Ammon's horn (tissue), 1 donor: ENCODE results near the gene PRSS53.
A peak's percentile ranks its signal among the peaks of the same experiment; 100 is the strongest.
"Not testable (repeated sequence)": the region's sequence is repeated elsewhere in the genome, so short reads cannot be mapped to it uniquely, and the experiment has no call there.

Experiments used
- DNase-seq: peaks from one replicate; pipeline ENCODE4 v3.0.0-alpha.2; 2016; ENCODE audit warnings: low spot score

PRSS53 gene

DNA sequence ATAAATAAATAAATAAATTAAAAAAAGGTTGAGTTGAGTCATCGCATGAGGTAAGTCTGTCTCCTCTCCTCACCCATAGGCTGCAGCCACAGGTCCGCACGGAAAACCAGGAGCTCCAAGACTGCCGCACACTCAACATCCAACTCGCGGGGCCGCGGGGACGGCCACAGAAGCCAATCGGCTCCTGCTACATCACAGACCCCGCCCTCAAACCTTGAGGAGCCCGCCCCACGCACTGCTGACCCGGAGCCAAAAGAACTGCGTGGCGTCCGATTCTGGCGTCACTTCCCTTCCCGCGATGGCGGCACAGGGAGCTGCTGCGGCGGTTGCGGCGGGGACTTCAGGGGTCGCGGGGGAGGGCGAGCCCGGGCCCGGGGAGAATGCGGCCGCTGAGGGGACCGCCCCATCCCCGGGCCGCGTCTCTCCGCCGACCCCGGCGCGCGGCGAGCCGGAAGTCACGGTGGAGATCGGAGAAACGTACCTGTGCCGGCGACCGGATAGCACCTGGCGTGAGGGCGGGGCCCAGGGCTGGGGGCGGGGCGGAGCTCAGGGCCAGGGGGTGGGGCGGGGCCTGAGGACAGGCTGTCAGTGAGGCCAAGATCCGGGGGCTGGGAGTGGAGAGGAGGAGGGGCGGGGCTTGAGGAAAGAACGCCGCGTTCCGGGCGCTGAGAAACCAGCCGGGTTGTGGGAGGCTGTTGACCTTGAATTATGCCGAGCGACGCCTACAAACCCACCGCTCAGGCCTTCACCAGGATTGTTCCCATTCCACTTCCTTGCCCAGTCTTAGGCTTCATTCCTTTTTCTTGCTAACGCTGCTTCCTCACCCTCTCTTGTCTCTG lies 28.9 kb upstream of the PRSS53 start, which contains the start of gene KAT8:
TSS of gene KAT8 (plus strand) at position 281 of the 839 bp plus-strand sequence. CDS start at position 299, 18 bp downstream.
- DNase-seq = peak; percentile 99

DNA sequence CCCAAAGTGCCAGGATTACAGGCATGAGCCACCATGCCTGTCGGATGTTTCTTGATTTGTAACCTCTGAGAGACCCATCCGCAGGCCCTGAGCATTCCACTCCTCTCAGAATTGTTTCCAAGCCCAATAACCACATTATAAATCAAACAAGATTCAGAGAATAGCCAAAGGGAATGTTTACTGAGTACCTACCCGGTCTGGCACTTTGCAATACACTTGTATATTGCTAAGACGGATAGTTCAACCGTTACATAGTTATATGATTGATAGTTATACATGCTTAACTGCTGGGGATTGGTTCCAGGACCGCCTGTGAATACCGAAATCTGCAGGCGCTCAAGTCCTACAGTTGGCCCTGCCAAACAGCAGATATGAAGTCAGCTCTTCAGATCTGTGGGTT lies 25.7 kb upstream of the PRSS53 start:
- DNase-seq = no peak

DNA sequence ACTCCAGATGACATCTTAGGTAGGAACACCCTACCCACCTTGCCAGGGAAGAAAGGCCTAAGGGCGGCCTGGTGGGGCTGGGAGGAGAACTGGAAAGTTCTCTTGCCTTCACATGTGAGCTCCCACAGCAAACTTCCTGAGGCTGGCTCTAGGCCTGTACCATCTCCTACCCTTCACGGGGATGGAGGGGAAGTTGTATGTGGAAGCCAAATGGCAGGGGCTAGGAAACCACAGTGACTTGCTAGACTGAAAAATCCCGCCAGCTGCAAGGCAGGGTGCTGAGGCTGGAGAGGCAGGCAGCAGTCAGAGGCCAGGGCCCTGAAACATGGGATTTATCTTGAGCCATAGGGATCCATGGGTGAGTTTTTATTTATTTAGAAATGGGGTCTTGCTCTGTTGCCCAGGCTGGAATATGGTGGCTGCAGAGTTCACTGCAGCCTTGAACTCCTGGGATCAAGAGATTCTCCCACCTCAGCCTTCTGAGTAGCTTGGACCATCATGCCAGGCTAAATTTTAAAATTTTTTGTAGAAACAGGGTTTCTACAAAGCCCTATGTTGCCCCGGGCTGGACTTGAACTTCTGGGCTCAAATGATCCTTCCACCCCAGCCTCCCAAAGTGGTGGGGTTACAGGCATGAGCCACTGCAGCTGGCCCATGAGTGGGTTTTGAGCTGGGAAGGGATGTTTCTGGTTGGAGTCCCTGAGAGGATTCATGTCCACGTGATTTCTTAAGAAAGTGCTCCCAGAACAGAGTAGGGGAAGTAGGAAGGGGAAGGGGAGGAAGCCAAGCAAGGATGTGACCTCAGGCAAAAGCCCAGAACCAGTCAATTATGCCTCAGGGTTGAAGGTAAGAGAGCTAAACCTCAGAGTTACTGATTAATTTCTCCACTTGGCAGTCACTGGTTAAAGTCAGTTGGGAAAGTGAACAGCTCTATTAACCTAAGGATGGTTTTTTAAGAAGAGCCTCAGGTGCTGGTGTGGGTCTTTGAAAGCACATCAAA lies 24.7 kb upstream of the PRSS53 start:
- peak; percentile 55 for DNase-seq

- no peak for DNase-seq
These were observed 24.0 kb upstream of the PRSS53 start for GRCh38 chr16:31112711-31113110.

DNA sequence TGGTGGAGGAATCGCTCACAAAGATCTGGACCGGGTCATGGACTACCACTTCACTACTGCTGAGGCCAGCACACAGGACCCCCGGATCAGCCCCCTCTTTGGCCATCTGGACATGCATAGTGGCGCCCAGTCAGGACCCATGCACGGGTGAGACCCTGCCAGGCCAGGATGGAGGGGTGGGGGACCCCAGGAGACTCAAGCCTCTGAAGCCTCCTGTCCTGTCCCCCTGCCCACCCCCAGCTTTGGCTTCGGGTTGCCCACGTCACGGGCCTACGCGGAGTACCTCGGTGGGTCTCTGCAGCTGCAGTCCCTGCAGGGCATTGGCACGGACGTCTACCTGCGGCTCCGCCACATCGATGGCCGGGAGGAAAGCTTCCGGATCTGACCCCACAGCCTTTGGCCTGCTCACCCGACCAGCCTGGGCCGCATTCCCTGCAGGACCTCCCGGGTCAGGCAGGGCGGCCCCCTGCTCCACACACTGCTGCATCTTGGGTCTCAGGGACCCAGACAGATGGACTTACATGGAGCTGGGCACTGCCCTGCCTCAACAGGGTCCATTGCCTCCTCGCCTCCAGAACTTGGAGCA lies 23.2 kb upstream of the PRSS53 start:
- no peak for DNase-seq

- DNase-seq = no peak
These were observed 21.6 kb upstream of the PRSS53 start for GRCh38 chr16:31110106-31111034.

DNA sequence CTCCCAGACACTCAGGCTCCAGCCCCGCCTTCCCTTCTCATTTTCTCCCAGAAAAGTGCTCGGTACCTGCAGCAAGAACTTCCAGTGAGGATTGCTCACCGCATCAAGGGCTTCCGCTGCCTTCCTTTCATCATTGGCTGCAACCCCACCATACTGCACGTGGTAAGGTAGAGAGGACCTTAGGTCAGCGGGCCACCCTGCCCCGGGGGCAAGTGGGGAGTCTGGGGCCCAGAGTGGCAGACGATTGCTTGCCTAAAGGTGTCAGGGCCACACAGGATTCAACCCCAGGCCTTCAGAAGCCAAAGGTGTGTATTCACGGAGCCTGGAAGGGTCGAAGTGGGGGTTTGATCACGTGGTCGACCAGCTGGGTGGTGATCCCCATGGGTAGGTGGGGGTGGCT lies 20.9 kb upstream of the PRSS53 start:
- DNase-seq = no peak

GRCh38 chr16:31108794-31109558 lies 20.2 kb upstream of the PRSS53 start:
- DNase-seq = no peak

DNA sequence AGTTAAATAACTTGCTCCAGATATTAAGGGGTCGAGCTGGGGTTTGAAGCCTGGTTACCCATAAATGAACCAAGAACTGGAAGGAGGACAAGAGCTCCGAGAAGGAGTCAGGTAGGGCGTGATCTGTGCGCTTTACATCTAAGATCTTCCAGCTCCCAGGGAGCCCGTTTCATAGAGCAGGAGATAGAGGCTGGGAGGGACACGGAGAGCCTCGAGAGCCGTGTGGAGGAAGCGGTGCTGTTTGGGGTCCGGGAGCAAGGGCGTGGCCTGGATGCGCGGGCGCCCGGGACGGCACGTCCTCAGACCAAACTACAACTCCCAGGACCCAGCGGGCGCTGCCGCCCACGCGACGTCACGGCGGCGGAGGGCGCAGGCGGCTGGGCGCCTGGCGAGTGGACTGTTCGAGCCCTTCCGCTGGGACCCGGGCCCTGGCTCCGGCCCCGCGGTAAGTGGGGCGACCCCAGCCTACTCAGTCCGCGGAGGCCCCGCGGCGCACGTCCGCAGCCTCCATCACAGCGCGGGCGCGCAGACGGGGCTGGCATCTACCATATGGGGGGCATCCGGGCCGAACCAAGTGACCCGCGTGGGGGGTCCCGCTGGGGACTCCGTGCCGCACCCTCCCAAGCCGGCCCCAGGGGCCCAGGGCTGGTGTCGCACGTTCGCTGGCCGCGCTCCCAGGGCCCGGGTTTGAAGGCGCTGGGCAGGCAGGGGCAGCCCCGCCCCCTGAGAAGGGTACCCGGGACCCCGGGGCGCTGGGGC lies 19.5 kb upstream of the PRSS53 start, which contains the start of gene BCKDK:
TSS of gene BCKDK (plus strand) at position 352 of the 759 bp plus-strand sequence. CDS start 838 bp downstream, outside the sequence.
- DNase-seq = peak; percentile 86

GRCh38 chr16:31107465-31107867 lies 18.7 kb upstream of the PRSS53 start:
- no peak for DNase-seq

DNA sequence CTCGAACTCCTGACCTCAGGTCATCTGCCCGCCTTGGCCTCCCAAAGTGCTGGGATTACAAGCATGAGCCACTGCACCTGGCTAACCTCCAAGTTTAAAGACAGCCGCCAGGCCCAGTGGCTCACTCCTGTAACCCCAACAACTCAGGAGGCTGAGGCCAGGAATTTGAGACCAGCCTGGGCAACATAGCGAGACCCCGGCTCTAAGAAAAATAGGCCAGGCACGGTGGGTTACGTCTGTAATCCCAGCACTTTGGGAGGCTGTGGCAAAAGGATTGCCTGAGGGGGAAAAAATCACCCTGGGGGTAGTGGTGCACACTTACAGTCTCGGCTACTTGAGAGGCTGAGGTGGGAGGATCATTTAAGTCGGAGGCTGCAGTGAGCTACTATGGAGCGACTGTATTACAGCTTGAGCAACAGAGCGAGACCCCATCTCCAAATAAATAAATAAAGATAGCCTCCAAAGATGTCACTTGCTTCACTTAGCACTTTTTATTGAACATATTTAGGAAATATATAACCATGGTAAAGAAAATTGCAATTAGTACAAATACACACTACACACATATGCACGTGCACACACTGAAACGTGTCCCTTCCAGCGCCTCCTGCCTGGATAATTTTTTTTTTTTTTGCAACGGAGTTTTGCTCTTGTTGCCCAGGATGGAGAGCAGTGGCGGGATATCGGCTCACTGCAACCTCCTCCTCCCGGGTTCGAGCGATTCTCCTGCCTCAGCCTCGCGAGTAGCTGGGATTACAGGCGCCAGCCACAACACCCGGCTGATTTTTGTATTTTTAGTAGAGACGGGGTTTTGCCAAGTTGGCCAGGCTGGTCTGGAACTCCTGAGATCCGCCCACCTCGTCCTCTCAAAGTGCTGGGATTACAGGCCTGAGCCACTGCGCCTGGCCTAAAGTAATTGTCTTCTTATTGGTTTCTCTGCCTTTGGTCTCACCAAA lies 18.0 kb upstream of the PRSS53 start:
- no peak for DNase-seq

- peak; percentile 85 for DNase-seq
These were observed 17.0 kb upstream of the PRSS53 start for GRCh38 chr16:31105677-31106213.

DNA sequence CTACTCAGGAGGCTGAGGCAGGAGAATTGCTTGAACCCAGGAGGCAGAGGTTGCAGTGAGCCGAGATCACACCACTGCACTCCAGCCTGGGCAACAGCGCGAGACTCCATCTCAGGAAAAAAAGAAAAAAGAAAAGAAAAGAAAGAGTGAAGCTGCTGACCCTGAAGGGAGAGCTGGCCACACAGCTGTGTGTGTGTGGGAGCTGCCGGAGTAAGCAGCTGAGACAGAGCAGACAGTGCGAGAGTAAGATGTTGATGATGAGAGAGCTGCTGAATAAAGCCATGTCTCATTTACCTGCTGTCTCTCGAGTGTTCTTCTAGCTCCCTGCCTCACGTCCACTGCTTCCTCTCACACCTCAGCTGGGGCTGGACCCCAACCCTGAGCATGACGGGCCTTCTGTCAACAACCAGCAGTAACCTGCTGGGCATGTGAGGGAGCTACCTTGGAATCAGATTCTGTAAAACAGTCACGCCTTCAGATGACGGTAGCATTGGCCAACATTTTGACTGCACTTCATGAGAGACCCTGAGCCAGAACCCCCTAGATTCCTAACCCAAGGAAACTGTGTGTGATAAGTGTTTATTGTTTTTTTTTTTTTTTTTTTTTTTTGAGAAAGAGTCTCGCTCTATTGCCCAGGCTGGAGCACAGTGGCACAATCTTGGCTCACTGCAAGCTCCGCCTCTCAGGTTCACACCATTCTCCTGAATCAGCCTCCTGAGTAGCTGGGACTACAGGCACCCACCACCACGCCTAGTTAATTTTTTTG lies 12.3 kb upstream of the PRSS53 start:
- not testable (repeated sequence) for DNase-seq

- no peak for DNase-seq
These were observed 11.3 kb upstream of the PRSS53 start for GRCh38 chr16:31099860-31100638.

- peak; percentile 97 for DNase-seq
These were observed 5.8 kb upstream of the PRSS53 start, which contains the start of gene VKORC1 for GRCh38 chr16:31094424-31095120. TSS of gene VKORC1 (minus strand) at chr16:31094797. CDS start at chr16:31094729, 68 bp downstream.

- DNase-seq = no peak
These were observed 5.3 kb upstream of the PRSS53 start for GRCh38 chr16:31094088-31094423.
